HG02678 (cell line): ENCODE measurements around the gene DEPDC5.
A peak's percentile ranks its signal among the peaks of the same experiment; 100 is the strongest.

ENCODE experiments used
- ATAC-seq: cut with Tn5 transposase; IDR thresholded peaks from one replicate; pipeline ENCODE4 v1.9.1; 2021; ENCODE audit warnings: mild to moderate bottlenecking, moderate library complexity; ENCODE audit not compliant: unreplicated experiment

DEPDC5 gene

GRCh38 chr22:31944700-31945442 lies 191.1 kb downstream of the DEPDC5 start:
- ATAC-seq: peak; percentile 20

GRCh38 chr22:31945443-31945855 lies 191.6 kb downstream of the DEPDC5 start:
- ATAC-seq: no peak

GRCh38 chr22:31945971-31946680 lies 192.3 kb downstream of the DEPDC5 start:
- no peak for ATAC-seq

- ATAC-seq: no peak
These were observed 193.5 kb downstream of the DEPDC5 start for GRCh38 chr22:31947296-31947695.

- ATAC-seq: no peak
These were observed 194.2 kb downstream of the DEPDC5 start for GRCh38 chr22:31948002-31948401.

GRCh38 chr22:31950226-31950625 lies 196.4 kb downstream of the DEPDC5 start:
- no peak for ATAC-seq

- ATAC-seq: no peak
These were observed 197.6 kb downstream of the DEPDC5 start for GRCh38 chr22:31951194-31952093.

- no peak for ATAC-seq
These were observed 198.2 kb downstream of the DEPDC5 start for GRCh38 chr22:31952094-31952401.

- no peak for ATAC-seq
These were observed 198.7 kb downstream of the DEPDC5 start for GRCh38 chr22:31952472-31952871.

GRCh38 chr22:31953261-31953660 lies 199.4 kb downstream of the DEPDC5 start:
- no peak for ATAC-seq

- ATAC-seq: no peak
These were observed 201.0 kb downstream of the DEPDC5 start for GRCh38 chr22:31954535-31955523.

GRCh38 chr22:31956360-31956759 lies 202.5 kb downstream of the DEPDC5 start:
- ATAC-seq: no peak
